ENCODE measurements around the gene YPEL3.

Gene YPEL3

GRCh38 chr16:30096105-30096861 lies at the start of gene YPEL3:
Gene YPEL3 (minus strand): TSS chr16:30096213. CDS start chr16:30095482, 731 bp downstream.
- H3K27ac ChIP-seq: peak within 1 kb of the TSS; percentile 61
- peak; percentile 42; the same call in 1 of the 2 replicates for TF ChIP-seq ZFX (IDR thresholded peaks at IDR 0.05)
- TF ChIP-seq, protein P1, sequence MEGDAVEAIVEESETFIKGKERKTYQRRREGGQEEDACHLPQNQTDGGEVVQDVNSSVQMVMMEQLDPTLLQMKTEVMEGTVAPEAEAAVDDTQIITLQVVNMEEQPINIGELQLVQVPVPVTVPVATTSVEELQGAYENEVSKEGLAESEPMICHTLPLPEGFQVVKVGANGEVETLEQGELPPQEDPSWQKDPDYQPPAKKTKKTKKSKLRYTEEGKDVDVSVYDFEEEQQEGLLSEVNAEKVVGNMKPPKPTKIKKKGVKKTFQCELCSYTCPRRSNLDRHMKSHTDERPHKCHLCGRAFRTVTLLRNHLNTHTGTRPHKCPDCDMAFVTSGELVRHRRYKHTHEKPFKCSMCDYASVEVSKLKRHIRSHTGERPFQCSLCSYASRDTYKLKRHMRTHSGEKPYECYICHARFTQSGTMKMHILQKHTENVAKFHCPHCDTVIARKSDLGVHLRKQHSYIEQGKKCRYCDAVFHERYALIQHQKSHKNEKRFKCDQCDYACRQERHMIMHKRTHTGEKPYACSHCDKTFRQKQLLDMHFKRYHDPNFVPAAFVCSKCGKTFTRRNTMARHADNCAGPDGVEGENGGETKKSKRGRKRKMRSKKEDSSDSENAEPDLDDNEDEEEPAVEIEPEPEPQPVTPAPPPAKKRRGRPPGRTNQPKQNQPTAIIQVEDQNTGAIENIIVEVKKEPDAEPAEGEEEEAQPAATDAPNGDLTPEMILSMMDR (conservative IDR thresholded peaks at IDR 0.05): no peak

GRCh38 chr16:30145657-30146056 lies 49.6 kb upstream of the YPEL3 start:
- H3K27ac ChIP-seq: no peak overlapping the region
- TF ChIP-seq ZFX (IDR thresholded peaks at IDR 0.05): no peak
- TF ChIP-seq, protein P1 (conservative IDR thresholded peaks at IDR 0.05): no peak

DNA sequence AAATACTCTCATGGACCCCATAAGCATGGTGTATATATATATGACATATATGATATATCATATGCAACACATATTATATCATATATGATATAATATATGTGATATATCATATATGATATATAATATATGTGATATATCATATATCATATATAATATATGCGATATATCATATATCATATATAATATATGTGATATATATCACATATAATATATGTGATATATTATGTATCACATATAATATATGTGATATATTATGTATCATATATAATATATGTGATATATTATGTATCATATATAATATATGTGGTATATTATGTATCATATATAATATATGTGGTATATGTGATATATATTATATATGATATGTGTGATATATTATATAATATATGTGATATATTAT lies 48.9 kb upstream of the YPEL3 start:
- no peak overlapping the region for H3K27ac ChIP-seq
- TF ChIP-seq ZFX (IDR thresholded peaks at IDR 0.05): no peak
- TF ChIP-seq, protein P1 (conservative IDR thresholded peaks at IDR 0.05): no peak

DNA sequence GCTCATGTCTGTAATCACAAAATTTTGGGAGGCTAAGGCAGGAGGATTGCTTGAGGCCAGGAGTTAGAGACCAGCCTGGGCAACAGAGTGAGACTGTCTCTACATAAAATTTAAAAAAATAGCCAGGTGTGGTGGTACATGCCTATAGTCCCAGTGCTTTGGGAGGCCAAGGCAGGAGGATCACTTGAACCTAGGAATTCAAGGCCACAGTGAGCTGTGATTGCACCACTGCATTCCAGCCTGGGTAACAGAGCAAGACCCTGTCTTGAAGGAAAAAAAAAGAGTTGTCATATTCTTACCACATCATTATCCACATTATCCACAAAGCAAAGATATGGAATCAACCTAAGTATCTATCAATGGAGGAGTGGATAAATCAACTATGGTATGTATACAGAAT lies 48.0 kb upstream of the YPEL3 start:
- TF ChIP-seq, protein P1 (conservative IDR thresholded peaks at IDR 0.05): no peak
- no peak for TF ChIP-seq ZFX (IDR thresholded peaks at IDR 0.05)
- H3K27ac ChIP-seq: no peak overlapping the region

DNA sequence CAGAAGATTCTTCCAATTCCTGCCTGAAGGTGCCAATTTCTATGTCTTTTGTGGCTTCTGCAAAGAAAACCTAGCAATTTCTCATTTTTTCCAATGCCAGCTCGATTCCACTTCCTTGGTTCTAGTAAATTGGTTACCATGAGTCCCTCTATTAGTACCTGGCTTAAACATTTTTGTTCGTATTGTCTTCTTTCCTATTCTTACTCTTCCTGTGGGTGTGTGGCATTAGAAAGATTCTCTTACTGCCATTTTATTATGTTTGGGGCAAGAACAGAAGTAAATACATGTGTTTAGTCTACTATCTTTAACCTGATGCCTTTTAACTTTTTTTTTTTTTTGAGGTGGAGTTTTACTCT lies 47.3 kb upstream of the YPEL3 start:
- no peak overlapping the region for H3K27ac ChIP-seq
- TF ChIP-seq ZFX (IDR thresholded peaks at IDR 0.05): no peak
- TF ChIP-seq, protein P1 (conservative IDR thresholded peaks at IDR 0.05): no peak; the same call in 1 of the 2 replicates

DNA sequence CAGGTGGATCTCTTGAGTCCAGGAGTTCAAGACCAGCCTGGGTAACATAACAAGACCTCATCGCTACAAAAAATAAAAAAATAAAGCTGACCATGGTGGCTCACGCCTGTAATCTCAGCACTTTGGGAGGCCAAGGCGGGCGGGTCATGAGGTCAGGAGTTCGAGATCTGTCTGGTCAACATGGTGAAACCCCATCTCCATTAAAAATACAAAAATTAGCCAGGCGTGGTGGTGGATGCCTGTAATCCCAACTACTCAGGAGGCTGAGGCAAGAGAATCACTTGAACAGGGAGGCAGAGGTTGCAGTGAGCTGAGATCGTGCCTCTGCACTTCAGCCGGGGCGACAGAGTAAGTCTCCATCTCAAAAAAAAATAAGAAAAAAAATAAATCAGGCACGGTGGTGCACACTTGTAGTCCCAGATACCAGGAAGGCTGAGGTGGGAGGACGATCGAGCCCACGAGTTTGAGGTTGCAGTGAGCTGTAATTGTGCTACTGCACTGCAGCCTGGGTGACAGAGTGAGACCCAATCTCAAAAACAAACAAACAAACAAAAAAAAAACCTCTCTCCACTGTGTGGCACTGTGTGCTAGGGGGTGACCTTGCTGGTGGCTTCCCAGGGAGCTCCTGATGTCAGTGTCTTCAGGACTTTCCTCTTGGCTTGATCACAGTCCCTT lies 46.8 kb upstream of the YPEL3 start:
- no peak for TF ChIP-seq ZFX (IDR thresholded peaks at IDR 0.05)
- TF ChIP-seq, protein P1 (conservative IDR thresholded peaks at IDR 0.05): no peak
- H3K27ac ChIP-seq: no peak overlapping the region

- H3K27ac ChIP-seq: no peak overlapping the region
- TF ChIP-seq, protein P1 (conservative IDR thresholded peaks at IDR 0.05): no peak
- no peak for TF ChIP-seq ZFX (IDR thresholded peaks at IDR 0.05)
Observed at GRCh38 chr16:30141750-30142149, 45.7 kb upstream of the YPEL3 start.

All from C4-2B (cell line).